Measurements from ENCODE around the gene SERPINA9.

SERPINA9 gene

GRCh38 chr14:94505206-94505605 lies 29.2 kb upstream of the SERPINA9 start:
- ChIA-PET POLR2A (no interaction called here), CTCF (interaction anchor here (11.7 kb wide), 1 partner anchor 19 kb away, joined by 87 read pairs; no protein-coding TSS in a partner anchor)

DNA sequence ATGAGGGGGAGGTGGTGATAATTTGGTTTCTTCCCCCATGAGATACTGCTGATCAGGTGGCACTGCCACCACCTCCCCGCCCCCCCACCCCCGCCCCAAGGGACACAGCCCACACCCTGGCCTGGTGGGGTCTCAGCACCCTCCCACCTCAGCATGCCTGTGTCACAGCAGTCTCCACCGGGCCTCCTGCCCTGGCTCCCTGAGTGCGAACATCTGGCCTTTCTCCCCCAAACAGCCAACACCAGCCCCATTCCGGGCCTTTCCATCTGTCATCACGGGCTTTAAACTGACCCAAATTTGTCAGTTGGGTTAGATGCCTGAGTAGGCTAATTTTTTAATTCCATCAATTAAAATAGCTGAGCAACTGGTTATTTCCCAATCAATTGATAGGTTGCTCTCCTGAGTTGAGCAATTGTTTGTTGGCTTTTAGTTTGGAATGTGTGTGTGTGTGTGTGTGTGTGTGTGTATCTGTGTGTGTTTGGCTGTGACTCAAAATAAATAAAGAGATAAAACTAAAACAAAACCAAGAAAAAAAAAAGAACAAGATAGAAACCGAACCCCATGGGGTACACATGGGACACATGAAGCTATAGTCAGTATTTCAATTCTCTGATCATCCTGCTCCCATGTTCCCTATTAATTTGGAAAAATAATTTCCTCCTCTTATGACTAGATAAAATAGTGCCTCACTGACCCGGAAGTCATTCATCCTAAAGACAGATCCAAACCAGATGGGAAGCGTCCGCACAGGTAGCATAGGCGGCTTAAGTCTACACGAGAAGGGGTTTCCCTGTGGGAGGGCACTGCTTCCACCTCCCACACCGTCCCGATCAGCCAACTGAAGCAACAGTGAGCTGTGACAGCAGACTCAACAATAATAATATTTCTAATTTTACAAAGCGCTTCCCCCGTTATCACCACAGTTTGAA lies 25.9 kb upstream of the SERPINA9 start:
- CTCF ChIA-PET = interaction anchor here (11.7 kb wide), 1 partner anchor 16 kb away, joined by 87 read pairs; no protein-coding TSS in a partner anchor
- POLR2A ChIA-PET = no interaction called here
- no peak for DNase-seq (ENCODE audit: extremely low spot score)
- no peak for TF ChIP-seq CTCF (IDR thresholded peaks at IDR 0.05; ENCODE audit: control extremely low read depth, extremely low read depth, low read depth, missing control alignments)

More at GRCh38 chr14:94505206-94505605, 29.2 kb upstream of the SERPINA9 start:
- no peak for DNase-seq (ENCODE audit: extremely low spot score)
- no peak for TF ChIP-seq CTCF (IDR thresholded peaks at IDR 0.05; ENCODE audit: control extremely low read depth, extremely low read depth, low read depth, missing control alignments)

DNA sequence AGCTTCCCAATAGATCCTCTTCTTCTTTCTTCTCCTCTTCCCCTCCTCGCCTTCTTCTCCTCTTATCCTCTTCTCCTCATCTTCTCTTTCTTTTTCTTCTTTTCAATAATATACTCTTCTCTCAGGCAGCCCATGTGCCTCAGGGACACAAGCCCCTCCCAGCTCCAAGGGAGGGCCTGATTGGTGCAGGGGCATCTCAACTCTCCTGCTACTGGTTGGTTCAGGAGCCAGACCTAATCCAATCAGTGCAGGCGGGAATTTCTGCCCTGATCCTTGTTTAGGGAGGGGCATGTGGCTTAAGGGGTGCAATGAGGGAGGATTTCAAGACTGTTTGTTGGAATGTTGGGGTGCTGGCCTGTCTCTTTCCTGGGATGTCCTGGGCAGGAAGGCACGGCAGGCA lies 24.3 kb upstream of the SERPINA9 start:
- DNase-seq (ENCODE audit: extremely low spot score) = no peak
- POLR2A ChIA-PET = no interaction called here
- CTCF ChIA-PET = interaction anchor here (2.6 to 11.7 kb wide), 2 partner anchors 14 to 66 kb away, joined by 9 to 87 read pairs; no protein-coding TSS in a partner anchor
- TF ChIP-seq CTCF (IDR thresholded peaks at IDR 0.05; ENCODE audit: control extremely low read depth, extremely low read depth, low read depth, missing control alignments) = no peak

DNA sequence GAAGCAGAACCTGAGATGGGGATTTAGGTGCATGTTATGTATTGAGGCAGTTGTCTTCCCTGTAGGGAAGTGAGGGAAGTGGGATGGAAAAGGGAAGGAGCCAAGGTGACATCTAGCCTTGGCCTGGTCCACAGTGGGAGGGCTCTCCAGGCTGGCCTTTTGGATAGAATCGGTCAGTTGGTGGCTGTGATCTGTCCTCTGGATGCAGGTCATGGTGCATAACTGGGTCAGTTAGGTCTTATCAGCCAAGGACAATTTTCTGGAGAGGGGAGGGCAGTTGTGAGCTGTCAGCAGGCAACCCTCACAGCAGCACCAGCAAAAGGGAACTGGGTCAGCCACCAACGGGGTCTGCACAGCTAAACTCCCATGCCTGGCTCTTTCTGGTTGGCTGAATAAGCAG lies 23.7 kb upstream of the SERPINA9 start:
- DNase-seq (ENCODE audit: extremely low spot score) = no peak
- POLR2A ChIA-PET = no interaction called here
- CTCF ChIA-PET = interaction anchor here (2.6 to 11.7 kb wide), 2 partner anchors 14 to 66 kb away, joined by 9 to 87 read pairs; no protein-coding TSS in a partner anchor
- TF ChIP-seq CTCF (IDR thresholded peaks at IDR 0.05; ENCODE audit: control extremely low read depth, extremely low read depth, low read depth, missing control alignments) = no peak

DNA sequence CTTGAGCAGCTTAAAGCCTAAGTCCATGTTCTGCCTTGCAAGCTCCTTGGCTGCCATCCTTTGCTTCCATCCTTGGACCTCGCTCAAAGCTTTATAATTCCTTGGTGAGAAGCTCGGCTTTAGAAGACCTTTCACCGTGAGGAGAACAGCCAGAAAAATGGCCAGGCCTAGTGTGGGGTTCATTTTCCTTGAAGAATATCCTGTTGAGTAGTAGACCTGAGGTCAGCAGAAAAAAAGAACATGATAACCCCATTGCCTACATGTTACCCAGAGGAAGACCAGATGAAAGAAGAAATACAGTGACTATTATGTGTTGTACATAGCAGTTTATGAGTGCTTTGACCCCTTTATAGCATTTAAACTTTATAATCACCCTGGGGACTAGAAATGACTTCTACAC lies 22.2 kb upstream of the SERPINA9 start:
- CTCF ChIA-PET = interaction anchor here (1.3 to 11.7 kb wide), 5 partner anchors 12 to 64 kb away, joined by 3 to 87 read pairs (median 4); no protein-coding TSS in a partner anchor
- POLR2A ChIA-PET = no interaction called here
- TF ChIP-seq CTCF (IDR thresholded peaks at IDR 0.05; ENCODE audit: control extremely low read depth, extremely low read depth, low read depth, missing control alignments) = no peak

GRCh38 chr14:94494085-94494484 lies 18.1 kb upstream of the SERPINA9 start:
- DNase-seq (ENCODE audit: extremely low spot score) = peak; percentile 68
- ChIA-PET POLR2A (no interaction called here), CTCF (interaction anchor here (0.9 to 11.7 kb wide), 3 partner anchors 8 to 362 kb away, joined by 3 to 87 read pairs (median 3); no protein-coding TSS in a partner anchor)
- TF ChIP-seq CTCF (IDR thresholded peaks at IDR 0.05; ENCODE audit: control extremely low read depth, extremely low read depth, low read depth, missing control alignments) = no peak

More for the DNA sequence above, 22.2 kb upstream of the SERPINA9 start:
- no peak for DNase-seq (ENCODE audit: extremely low spot score)

All from GM10248 (cell line).